Glutamatergic neuron (in vitro differentiated cells): ENCODE results near the gene SYT17. TPM values are rescaled to one million over a fixed set of nuclear protein-coding genes. Genes with fewer than 3 reads are reported as not detected.

ENCODE experiments used
- DNase-seq: peaks from one replicate; pipeline ENCODE4 v3.0.0; 2022
- H3K27ac Mint-ChIP-seq: one replicate; pipeline ENCODE4 v1.8.0; 2020; ENCODE audit warnings: mild to moderate bottlenecking, mixed read lengths, inconsistent platforms; ENCODE audit not compliant: unreplicated experiment
- H3K27me3 Mint-ChIP-seq: one replicate; pipeline ENCODE4 v1.8.0; 2020; ENCODE audit warnings: mild to moderate bottlenecking, moderate library complexity, mixed read lengths, inconsistent platforms; ENCODE audit not compliant: unreplicated experiment
- H3K36me3 Mint-ChIP-seq: one replicate; pipeline ENCODE4 v1.8.0; 2020; ENCODE audit warnings: mild to moderate bottlenecking, mixed read lengths, inconsistent platforms; ENCODE audit not compliant: unreplicated experiment
- H3K4me1 Mint-ChIP-seq: one replicate; pipeline ENCODE4 v1.8.0; 2020; ENCODE audit warnings: mild to moderate bottlenecking, low read depth, mixed read lengths, inconsistent platforms; ENCODE audit not compliant: unreplicated experiment
- H3K4me3 Mint-ChIP-seq: one replicate; pipeline ENCODE4 v1.8.0; 2020; ENCODE audit warnings: mild to moderate bottlenecking, mixed read lengths, inconsistent platforms; ENCODE audit not compliant: unreplicated experiment
- H3K9me3 Mint-ChIP-seq: one replicate; pipeline ENCODE4 v1.8.0; 2020; ENCODE audit warnings: mild to moderate bottlenecking, moderate library complexity, mixed read lengths, inconsistent platforms; ENCODE audit not compliant: unreplicated experiment
- CTCF ChIP-seq: fragments of 200-600 bp; sonication (generic); IDR thresholded peaks from one replicate; pipeline ENCODE4 v1.5.0; 2021; ENCODE audit not compliant: partially characterized antibody, unreplicated experiment
- total RNA-seq: library from RNA; stranded (reverse); fragmentation: NEBNext Ultra II Directional; extraction: Animal tissue kit (Norgen Biotek cat#: 25700); gene quantifications from one replicate; pipeline ENCODE4 v1.2.1, GENCODE V29; 2021; ENCODE audit not compliant: unreplicated experiment

SYT17 gene
- total RNA-seq, 1 donor from 2014 or later, result 10.0 TPM

- peaks cover 2% of the 10 kb centered on the region for H3K27me3 Mint-ChIP-seq
- no peak for TF ChIP-seq CTCF
- peaks cover 3% of the 10 kb centered on the region for H3K9me3 Mint-ChIP-seq
- H3K36me3 Mint-ChIP-seq, result no peaks in the 10 kb centered on the region
- DNase-seq, result peak; percentile 44
- H3K4me1 Mint-ChIP-seq, result peaks cover 10% of the 10 kb centered on the region
- H3K27ac Mint-ChIP-seq, result peak overlapping the region; percentile 19
- peak overlapping the region; percentile 13 for H3K4me3 Mint-ChIP-seq
These were observed 121.9 kb downstream of the SYT17 start for GRCh38 chr16:19289811-19290485.

GRCh38 chr16:19290860-19291259 is 122.8 kb downstream of the SYT17 start:
- H3K36me3 Mint-ChIP-seq, result no peaks in the 10 kb centered on the region
- H3K4me3 Mint-ChIP-seq, result no peak overlapping the region
- peaks cover 3% of the 10 kb centered on the region for H3K9me3 Mint-ChIP-seq
- no peak for TF ChIP-seq CTCF
- no peak for DNase-seq
- peaks cover 2% of the 10 kb centered on the region for H3K27me3 Mint-ChIP-seq
- H3K27ac Mint-ChIP-seq, result no peak overlapping the region
- H3K4me1 Mint-ChIP-seq, result peaks cover 10% of the 10 kb centered on the region

- Mint-ChIP-seq H3K4me1 (peaks cover 10% of the 10 kb centered on the region), H3K27me3 (peaks cover 2% of the 10 kb centered on the region), H3K9me3 (peaks cover 3% of the 10 kb centered on the region), H3K27ac (peak overlapping the region; percentile 48), H3K36me3 (no peaks in the 10 kb centered on the region), H3K4me3 (no peak overlapping the region)
- TF ChIP-seq CTCF, result no peak
- no peak for DNase-seq
These were observed 123.4 kb downstream of the SYT17 start for GRCh38 chr16:19291475-19291874.

GRCh38 chr16:19292186-19292585 is 124.1 kb downstream of the SYT17 start:
- Mint-ChIP-seq H3K27me3 (peaks cover 2% of the 10 kb centered on the region), H3K4me3 (no peak overlapping the region), H3K36me3 (no peaks in the 10 kb centered on the region), H3K4me1 (peaks cover 10% of the 10 kb centered on the region), H3K9me3 (peaks cover 3% of the 10 kb centered on the region), H3K27ac (no peak overlapping the region)
- no peak for DNase-seq
- TF ChIP-seq CTCF, result no peak

GRCh38 chr16:19294156-19294649 is 126.2 kb downstream of the SYT17 start:
- DNase-seq, result no peak
- H3K9me3 Mint-ChIP-seq, result peaks cover 3% of the 10 kb centered on the region
- peaks cover 2% of the 10 kb centered on the region for H3K27me3 Mint-ChIP-seq
- no peak for TF ChIP-seq CTCF
- H3K4me1 Mint-ChIP-seq, result peaks cover 10% of the 10 kb centered on the region
- no peak overlapping the region for H3K4me3 Mint-ChIP-seq
- H3K36me3 Mint-ChIP-seq, result no peaks in the 10 kb centered on the region
- no peak overlapping the region for H3K27ac Mint-ChIP-seq
